ENCODE results near the gene TBC1D1. TPM values are rescaled to one million over a fixed set of nuclear protein-coding genes. Genes with fewer than 3 reads are reported as not detected.

The TBC1D1 gene
- total RNA-seq, 3 donors from 2014 or later (not counting 1 experiment from before 2014, with no cell fraction given) = 59.2 to 78.6 (median 68.5) TPM

DNA sequence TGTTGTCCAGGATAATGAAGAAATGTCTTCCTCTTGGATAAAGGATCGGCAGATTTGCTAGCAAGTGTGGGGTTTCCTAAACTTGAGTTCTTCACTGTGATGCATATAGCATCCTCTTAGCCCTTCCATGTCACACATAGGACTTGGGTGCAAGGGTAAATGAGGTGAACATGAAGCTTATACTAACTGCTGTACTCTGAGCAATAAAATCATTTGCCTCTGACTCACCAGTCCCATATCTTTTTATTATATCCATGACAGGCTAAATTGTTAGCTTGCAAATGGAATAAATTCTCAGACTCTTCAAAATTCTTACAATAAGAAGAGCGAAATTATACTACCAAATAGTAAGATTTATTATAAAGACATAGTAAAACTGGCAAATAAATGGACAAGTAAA, 14.7 kb upstream of the TBC1D1 start:
- no peak overlapping the region for H3K27ac ChIP-seq (ENCODE audit: low read length)
- intact Hi-C loops (cut with micrococcal nuclease) = no loop called here
- no peaks in the 10 kb centered on the region for H3K9me3 ChIP-seq (ENCODE audit: control insufficient read depth, insufficient read depth, low read length)
- no peak overlapping the region for H3K4me3 Mint-ChIP-seq
- no peaks in the 10 kb centered on the region for H3K36me3 ChIP-seq (ENCODE audit: control insufficient read depth, insufficient read depth, low read length)
- no peaks in the 10 kb centered on the region for H3K9me3 Mint-ChIP-seq
- H3K4me1 Mint-ChIP-seq = no peaks in the 10 kb centered on the region
- no peaks in the 10 kb centered on the region for H3K36me3 Mint-ChIP-seq
- no peaks in the 10 kb centered on the region for H3K27me3 Mint-ChIP-seq (ENCODE audit: low read depth in 2 of 2)
- WGBS (ENCODE audit: insufficient coverage) = 100% methylated on average over 1 of the region's 2 CpGs
- no peak overlapping the region for H3K4me3 ChIP-seq (ENCODE audit: low read length)
- no peak for DNase-seq
- no peaks in the 10 kb centered on the region for H3K4me1 ChIP-seq (ENCODE audit: control insufficient read depth, insufficient read depth, low read length)
- no peak for ATAC-seq
- TF ChIP-seq, protein P1, sequence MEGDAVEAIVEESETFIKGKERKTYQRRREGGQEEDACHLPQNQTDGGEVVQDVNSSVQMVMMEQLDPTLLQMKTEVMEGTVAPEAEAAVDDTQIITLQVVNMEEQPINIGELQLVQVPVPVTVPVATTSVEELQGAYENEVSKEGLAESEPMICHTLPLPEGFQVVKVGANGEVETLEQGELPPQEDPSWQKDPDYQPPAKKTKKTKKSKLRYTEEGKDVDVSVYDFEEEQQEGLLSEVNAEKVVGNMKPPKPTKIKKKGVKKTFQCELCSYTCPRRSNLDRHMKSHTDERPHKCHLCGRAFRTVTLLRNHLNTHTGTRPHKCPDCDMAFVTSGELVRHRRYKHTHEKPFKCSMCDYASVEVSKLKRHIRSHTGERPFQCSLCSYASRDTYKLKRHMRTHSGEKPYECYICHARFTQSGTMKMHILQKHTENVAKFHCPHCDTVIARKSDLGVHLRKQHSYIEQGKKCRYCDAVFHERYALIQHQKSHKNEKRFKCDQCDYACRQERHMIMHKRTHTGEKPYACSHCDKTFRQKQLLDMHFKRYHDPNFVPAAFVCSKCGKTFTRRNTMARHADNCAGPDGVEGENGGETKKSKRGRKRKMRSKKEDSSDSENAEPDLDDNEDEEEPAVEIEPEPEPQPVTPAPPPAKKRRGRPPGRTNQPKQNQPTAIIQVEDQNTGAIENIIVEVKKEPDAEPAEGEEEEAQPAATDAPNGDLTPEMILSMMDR (IDR thresholded peaks at IDR 0.05) = no peak
- H3K27ac Mint-ChIP-seq = no peak overlapping the region
- H3K27me3 ChIP-seq (ENCODE audit: control insufficient read depth, insufficient read depth, low read length) = no peaks in the 10 kb centered on the region

DNA sequence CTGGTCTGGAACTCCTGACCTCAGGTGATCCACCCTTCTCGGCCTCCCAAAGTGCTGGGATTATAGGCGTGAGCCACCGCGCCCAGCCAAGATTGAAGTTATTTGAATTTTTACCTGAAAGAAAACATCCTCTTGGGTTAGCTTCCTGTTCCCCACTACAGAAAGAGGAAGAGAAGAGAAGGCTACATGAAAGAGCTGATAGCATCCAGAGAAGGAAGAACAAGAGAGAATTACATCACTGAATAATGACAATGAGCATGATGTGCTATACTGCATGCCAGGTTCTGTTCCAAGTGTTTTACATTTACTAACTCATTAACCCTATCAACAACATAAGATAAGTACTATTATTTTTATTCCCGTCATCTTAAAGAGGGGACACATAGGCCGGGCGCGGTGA, 11.5 kb upstream of the TBC1D1 start:
- no peak overlapping the region for H3K27ac ChIP-seq (ENCODE audit: low read length)

DNA sequence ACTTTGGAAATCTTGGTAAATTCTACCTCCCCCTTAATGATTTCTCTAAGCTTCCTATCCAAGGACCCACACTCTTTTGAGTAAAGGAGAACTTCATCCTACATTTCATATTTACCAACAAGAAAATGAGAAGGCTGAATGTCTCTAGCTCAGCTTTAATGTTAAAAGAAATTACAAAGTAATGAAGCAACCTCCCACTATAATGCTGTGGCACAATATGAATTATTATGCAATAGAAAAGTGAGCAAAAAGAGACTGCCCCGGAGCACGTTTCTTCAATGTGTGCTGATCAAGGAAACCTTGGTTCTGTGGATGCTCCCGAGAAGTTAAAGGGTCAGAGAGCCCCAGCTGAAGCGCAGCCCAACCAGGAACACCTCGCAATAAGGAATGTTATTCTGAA, 9.1 kb upstream of the TBC1D1 start:
- Histone ChIP-seq H3K9me3 (ENCODE audit: control insufficient read depth, insufficient read depth, low read length) (no peaks in the 10 kb centered on the region), H3K27me3 (ENCODE audit: control insufficient read depth, insufficient read depth, low read length) (no peaks in the 10 kb centered on the region), H3K36me3 (ENCODE audit: control insufficient read depth, insufficient read depth, low read length) (no peaks in the 10 kb centered on the region), H3K4me1 (ENCODE audit: control insufficient read depth, insufficient read depth, low read length) (no peaks in the 10 kb centered on the region), H3K27ac (ENCODE audit: low read length) (no peak overlapping the region), H3K4me3 (ENCODE audit: low read length) (no peak overlapping the region)
- intact Hi-C loops (cut with micrococcal nuclease) = no loop called here
- DNase-seq = no peak
- H3K9me3 Mint-ChIP-seq = no peaks in the 10 kb centered on the region
- ATAC-seq = no peak
- peaks cover 2 to 10% of the 10 kb centered on the region in 2 donors for H3K27me3 Mint-ChIP-seq (ENCODE audit: low read depth in 2 of 2)
- TF ChIP-seq, protein P1 (IDR thresholded peaks at IDR 0.05) = no peak
- WGBS (ENCODE audit: insufficient coverage) = 95% methylated on average over 4 of the region's 5 CpGs
- no peaks in the 10 kb centered on the region for H3K4me1 Mint-ChIP-seq
- H3K4me3 Mint-ChIP-seq = no peak overlapping the region
- H3K27ac Mint-ChIP-seq = no peak overlapping the region
- H3K36me3 Mint-ChIP-seq = no peaks in the 10 kb centered on the region

More for the DNA sequence above, 11.5 kb upstream of the TBC1D1 start:
- H3K27ac Mint-ChIP-seq = no peak overlapping the region
- WGBS (ENCODE audit: insufficient coverage) = 88% methylated on average over 6 of the region's 8 CpGs
- no peaks in the 10 kb centered on the region for H3K9me3 ChIP-seq (ENCODE audit: control insufficient read depth, insufficient read depth, low read length)
- no peak overlapping the region for H3K4me3 ChIP-seq (ENCODE audit: low read length)
- ATAC-seq (no peak), DNase-seq (no peak)
- H3K27me3 Mint-ChIP-seq (ENCODE audit: low read depth in 2 of 2) = peaks cover 0 to 10% of the 10 kb centered on the region in 2 donors
- no peaks in the 10 kb centered on the region for H3K9me3 Mint-ChIP-seq
- H3K4me1 ChIP-seq (ENCODE audit: control insufficient read depth, insufficient read depth, low read length) = no peaks in the 10 kb centered on the region
- no peaks in the 10 kb centered on the region for H3K27me3 ChIP-seq (ENCODE audit: control insufficient read depth, insufficient read depth, low read length)
- H3K36me3 Mint-ChIP-seq = no peaks in the 10 kb centered on the region
- intact Hi-C loops (cut with micrococcal nuclease) = no loop called here
- no peaks in the 10 kb centered on the region for H3K36me3 ChIP-seq (ENCODE audit: control insufficient read depth, insufficient read depth, low read length)
- H3K4me3 Mint-ChIP-seq = no peak overlapping the region
- H3K4me1 Mint-ChIP-seq = no peaks in the 10 kb centered on the region
- TF ChIP-seq, protein P1 (IDR thresholded peaks at IDR 0.05) = no peak

DNA sequence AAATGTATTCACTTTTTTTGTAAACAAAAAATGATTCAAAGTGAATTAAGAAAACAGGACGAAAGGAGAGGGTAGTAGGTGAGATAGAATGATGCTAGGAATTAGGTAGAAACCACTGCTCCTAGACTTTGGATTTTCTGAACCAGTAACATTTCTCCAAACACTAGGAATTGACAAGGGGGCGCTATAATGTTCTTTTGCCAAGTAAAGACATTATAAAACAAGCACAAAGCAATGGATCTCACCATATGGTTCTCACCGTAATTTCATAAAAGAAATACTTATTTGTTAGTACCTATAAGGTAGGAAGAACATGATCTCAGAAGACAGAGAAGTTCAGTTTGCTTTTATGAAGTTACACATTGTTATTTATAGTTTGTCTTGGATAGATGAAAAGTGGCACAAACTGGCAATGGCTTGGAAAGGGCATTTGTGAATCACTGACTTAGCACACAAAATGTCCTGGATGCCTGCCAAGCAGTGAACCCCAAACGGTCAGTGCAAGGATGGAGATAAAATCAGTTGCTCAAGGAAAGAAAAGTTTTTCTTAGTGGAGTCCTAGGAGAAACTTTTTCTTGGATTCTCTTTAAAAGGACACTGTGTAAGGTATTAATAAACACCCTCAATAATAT, 8.1 kb upstream of the TBC1D1 start:
- Mint-ChIP-seq H3K27me3 (ENCODE audit: low read depth in 2 of 2) (peaks cover 2 to 10% of the 10 kb centered on the region in 2 donors), H3K36me3 (no peaks in the 10 kb centered on the region), H3K4me3 (no peak overlapping the region), H3K9me3 (no peaks in the 10 kb centered on the region), H3K4me1 (no peaks in the 10 kb centered on the region), H3K27ac (no peak overlapping the region)
- 0% methylated on average over 1 of the region's 4 CpGs for WGBS (ENCODE audit: insufficient coverage)
- TF ChIP-seq, protein P1 (IDR thresholded peaks at IDR 0.05) = no peak
- H3K36me3 ChIP-seq (ENCODE audit: control insufficient read depth, insufficient read depth, low read length) = no peaks in the 10 kb centered on the region
- no peaks in the 10 kb centered on the region for H3K4me1 ChIP-seq (ENCODE audit: control insufficient read depth, insufficient read depth, low read length)
- no peak overlapping the region for H3K4me3 ChIP-seq (ENCODE audit: low read length)
- H3K27me3 ChIP-seq (ENCODE audit: control insufficient read depth, insufficient read depth, low read length) = no peaks in the 10 kb centered on the region
- no peak for ATAC-seq
- no peak overlapping the region for H3K27ac ChIP-seq (ENCODE audit: low read length)
- DNase-seq = no peak
- intact Hi-C loops (cut with micrococcal nuclease) = no loop called here
- no peaks in the 10 kb centered on the region for H3K9me3 ChIP-seq (ENCODE audit: control insufficient read depth, insufficient read depth, low read length)
